GM19324 (cell line): ENCODE results near the gene MPZL3.

Experiments
- ATAC-seq: cut with Tn5 transposase; IDR thresholded peaks from one replicate; pipeline ENCODE4 v1.9.1; 2021; ENCODE audit warnings: mild to moderate bottlenecking, moderate library complexity; ENCODE audit not compliant: unreplicated experiment, low FRiP score

Gene MPZL3, protein sequence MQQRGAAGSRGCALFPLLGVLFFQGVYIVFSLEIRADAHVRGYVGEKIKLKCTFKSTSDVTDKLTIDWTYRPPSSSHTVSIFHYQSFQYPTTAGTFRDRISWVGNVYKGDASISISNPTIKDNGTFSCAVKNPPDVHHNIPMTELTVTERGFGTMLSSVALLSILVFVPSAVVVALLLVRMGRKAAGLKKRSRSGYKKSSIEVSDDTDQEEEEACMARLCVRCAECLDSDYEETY

GRCh38 chr11:118251858-118252652 is at the start of gene MPZL3:
TSS of gene MPZL3 (minus strand) at chr11:118252365. CDS start at chr11:118252294, 71 bp downstream.
- ATAC-seq: peak; percentile 82

- ATAC-seq: no peak
Measured at GRCh38 chr11:118301600-118302195, 49.5 kb upstream of the MPZL3 start.

GRCh38 chr11:118295815-118296454 is 43.8 kb upstream of the MPZL3 start:
- ATAC-seq: no peak

DNA sequence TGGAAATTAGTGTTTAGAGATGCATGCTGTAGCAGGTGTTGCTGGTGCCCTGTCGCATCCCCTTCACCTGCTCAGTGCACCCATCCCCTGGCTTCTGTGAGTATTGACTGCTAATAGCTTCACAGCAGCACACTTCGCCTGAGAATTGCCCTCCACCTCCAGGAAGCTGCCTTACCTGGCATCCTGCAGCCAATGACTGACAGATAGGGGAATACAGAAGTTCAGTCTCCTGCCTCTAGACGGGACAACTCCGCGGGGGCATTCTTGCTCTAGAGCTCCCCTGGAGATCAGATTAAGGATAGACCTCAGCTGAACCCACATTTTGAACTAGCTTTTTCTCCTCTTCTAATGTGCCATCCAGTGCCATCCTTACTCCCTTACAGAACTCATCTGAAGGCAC is 43.0 kb upstream of the MPZL3 start:
- no peak for ATAC-seq

DNA sequence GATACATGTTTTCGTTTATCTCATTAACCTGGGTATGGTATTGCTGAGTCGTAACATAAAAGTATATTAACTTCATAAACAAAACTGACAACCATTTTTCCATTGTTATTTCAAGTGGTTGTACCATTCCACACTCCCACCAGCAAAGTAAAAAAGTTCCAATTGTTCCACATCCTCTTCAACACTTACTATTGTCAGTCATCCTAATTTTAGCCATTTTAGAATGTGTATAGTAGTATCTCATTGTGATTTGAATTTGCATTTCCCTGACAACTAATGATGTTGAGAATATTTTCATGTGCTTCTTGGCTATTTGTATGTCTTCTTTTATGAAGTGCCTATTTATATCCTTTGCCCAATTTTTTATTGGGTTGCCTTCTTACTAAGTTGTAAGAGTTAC is 41.9 kb upstream of the MPZL3 start:
- no peak for ATAC-seq

DNA sequence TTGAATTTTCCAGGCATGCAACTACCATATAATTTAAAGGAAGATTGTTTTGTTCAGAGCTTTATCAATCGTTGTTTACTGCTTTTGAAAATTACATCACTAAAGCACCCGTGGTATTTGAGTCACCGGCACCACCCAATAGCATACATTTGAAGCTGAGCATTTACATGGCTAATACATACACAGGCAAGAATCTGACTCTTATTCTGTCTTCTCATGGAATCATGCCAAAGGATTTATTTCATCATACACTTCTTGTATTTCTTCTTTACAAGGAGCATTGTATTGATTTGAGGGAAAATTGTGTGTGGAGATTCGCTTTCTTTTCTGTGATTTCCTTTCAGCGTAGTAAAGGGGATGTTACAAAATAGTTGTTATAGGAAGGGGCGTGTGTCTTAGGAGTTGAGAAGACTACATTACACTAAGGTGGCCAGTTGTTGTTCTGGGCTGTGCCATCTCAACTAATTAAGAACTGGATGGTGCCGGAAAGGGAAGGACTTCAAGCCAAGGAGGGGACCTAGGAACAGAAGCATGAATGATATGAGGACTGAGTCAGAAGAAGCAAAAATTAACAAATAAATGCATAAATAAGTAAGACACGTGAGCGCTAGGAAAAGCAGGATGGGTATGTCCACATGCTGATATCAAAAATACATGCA is 39.4 kb upstream of the MPZL3 start:
- ATAC-seq: no peak

DNA sequence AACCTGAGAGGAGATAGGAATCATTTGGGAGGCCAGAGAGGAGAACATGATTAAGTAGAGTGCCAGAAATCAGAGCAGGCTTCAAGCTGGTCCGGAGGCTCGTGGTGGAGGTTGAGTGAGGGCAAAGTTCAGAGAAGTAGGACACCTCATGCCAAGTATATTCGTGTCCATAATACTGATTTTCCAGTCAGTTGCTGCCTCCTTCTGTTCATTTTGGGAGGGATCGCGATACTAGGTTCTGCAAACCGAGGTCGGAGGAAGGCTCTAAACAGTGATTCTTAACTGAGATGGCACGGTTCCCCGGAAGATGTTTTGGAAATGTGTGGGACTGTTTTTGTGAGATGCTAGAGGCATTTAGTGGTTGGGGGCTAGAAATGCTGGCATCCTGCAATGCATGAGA is 38.8 kb upstream of the MPZL3 start:
- ATAC-seq: no peak

- ATAC-seq: no peak
Measured at GRCh38 chr11:118289401-118289800, 37.2 kb upstream of the MPZL3 start.

DNA sequence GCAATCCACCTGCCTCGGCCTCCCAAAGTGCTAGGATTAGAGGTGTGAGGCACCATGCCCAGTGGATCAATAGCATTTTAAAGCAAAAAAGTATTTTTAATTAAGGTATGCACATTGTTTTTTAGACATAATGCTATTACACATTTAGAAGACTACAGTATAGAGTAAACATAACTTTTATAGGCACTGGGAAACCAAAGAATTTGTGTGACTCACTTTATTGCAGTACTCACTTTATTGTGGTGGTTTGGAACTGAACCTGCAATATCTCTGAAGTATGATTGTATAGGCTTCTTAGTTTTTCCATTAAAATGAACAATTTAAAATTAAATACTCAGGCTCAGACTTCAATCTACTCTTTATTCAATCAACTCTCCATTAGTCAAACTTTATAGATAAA is 34.8 kb upstream of the MPZL3 start:
- no peak for ATAC-seq

DNA sequence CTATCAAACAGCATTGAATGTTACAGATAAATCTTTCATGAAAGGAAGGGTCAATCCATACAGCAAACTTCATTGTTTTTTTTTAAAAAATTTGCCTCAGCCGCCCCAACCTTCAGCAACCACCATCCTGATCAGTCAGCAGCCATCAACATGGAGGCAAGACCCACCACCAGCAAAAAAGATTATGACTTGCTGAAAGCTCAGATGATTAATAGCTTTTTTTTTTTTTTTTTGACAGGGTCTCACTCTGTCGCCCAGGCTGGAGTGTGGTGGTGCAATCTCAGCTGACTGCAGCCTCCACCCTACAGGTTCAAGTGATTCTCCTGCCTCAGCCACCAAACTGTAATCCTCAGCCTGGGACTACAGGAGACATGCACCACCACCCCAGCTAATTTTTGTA is 34.4 kb upstream of the MPZL3 start:
- no peak for ATAC-seq

GRCh38 chr11:118283756-118284350 is 31.7 kb upstream of the MPZL3 start:
- ATAC-seq: no peak

DNA sequence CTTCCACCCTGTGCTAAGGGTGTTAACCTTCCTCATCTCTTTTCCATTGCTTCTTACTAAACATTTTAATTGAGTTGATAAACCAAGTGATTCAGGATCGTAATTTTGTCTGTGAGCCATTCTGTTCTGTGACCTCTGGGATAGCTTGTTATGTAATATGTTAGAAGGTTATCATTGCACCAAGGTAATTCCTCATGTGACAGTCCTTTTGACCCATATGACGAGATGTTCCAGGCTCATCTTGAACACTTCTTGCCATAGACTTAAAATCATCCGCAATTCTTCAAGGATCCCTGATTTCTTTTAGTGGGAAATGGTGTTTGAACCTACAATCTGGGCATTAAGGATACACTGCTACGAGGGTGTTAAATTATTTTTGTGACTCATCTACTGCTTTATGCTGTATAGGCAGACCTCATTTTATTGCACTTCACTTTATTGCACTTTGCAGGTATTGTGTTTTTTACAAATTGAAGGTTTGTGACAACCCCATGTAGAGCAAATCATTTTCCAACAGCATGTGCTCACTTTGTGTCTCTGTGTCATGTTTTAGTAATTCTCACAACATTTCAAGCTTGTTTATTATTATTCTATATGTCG is 31.0 kb upstream of the MPZL3 start:
- no peak for ATAC-seq

- no peak for ATAC-seq
Measured at GRCh38 chr11:118282606-118283005, 30.4 kb upstream of the MPZL3 start.

DNA sequence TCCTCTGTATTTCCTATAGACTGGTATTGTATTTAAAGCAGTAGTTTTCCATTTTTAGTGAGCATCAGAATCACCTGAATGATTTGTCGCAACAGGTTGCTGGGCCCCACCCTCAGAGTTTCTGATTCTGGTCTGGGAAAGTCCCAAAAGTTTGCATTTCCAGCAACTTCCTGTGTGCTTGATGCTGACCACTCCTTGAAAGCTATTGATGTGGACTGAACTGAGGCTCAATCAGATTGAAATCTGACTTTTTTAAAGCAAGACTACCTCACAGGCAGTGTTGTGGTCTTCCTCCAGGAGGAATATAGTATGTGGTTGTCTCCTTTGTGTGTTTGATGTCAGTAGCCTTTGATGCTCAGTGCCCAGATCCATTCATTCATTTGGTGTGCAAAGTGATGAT is 29.1 kb upstream of the MPZL3 start:
- no peak for ATAC-seq

- no peak for ATAC-seq
Measured at GRCh38 chr11:118277312-118277711, 25.1 kb upstream of the MPZL3 start.

DNA sequence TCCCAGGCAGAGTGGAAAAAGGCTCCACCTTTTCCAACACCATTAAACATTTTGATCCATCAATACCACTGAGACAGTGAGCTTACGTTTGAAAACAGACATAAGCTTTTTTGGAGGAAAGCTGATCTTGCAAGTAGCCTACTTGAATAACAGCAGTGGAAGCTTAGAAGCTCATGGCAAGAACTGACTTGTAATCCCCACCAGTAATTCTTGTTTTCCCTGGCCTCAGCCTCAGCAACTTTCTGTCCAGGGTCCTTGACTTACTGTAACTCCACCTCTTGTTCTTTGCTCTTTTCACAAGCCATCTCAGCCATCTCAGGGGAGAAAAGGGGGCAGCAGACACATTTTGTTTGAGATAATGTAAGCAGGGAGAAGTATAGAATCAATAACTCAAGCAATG is 24.3 kb upstream of the MPZL3 start:
- ATAC-seq: no peak

GRCh38 chr11:118275176-118275575 is 23.0 kb upstream of the MPZL3 start:
- ATAC-seq: no peak

- ATAC-seq: no peak
Measured at GRCh38 chr11:118274186-118274585, 22.0 kb upstream of the MPZL3 start.

GRCh38 chr11:118272001-118272400 is 19.8 kb upstream of the MPZL3 start:
- ATAC-seq: no peak

- ATAC-seq: no peak
Measured at GRCh38 chr11:118267486-118267885, 15.3 kb upstream of the MPZL3 start.
